Posterior cingulate gyrus (tissue), 11 donors: ENCODE data around the gene TEX52.

Experiments used
- DNase-seq, 10 donors: peaks; one replicate each; pipeline versions ENCODE4 v3.0.0 to v3.0.0-alpha.2; 2020 to 2021; ENCODE audit warnings: mixed read lengths in 3 of 10
- intact Hi-C: fragments of 100-400 bp; cut with DNase I; formaldehyde crosslinking; loops from one replicate; pipeline ENCODE4 v1.15.1; 2023

TEX52 gene

GRCh38 chr12:2804393-2805142 lies 52.3 kb downstream of the TEX52 start:
- intact Hi-C loops, result no loop called here
- peak in 5 of 10 donors; percentile 34 to 87 (median 50) for DNase-seq

- DNase-seq, result peak in 1 of 10 donors; percentile 55
- intact Hi-C loops, result no loop called here
Observed at GRCh38 chr12:2803635-2804392, 53.0 kb downstream of the TEX52 start.

- peak in 1 of 10 donors; percentile 83 for DNase-seq
- intact Hi-C loops, result no loop called here
Observed at GRCh38 chr12:2801044-2801783, 55.6 kb downstream of the TEX52 start.

- DNase-seq, result peak in 1 of 10 donors; percentile 27
- intact Hi-C loops, result no loop called here
Observed at GRCh38 chr12:2800046-2800570, 56.7 kb downstream of the TEX52 start.
